Stimulated activated CD8-positive, alpha-beta memory T cell treated with anti-CD3 and anti-CD28 coated beads, Interleukin-4, amount 100 ng/mL, for 1 hour (primary cell): ENCODE results near the gene SUSD6.

Experiments
- DNase-seq, 2 donors: peaks; one replicate each; pipeline ENCODE4 v3.0.0-alpha.2; 2020; ENCODE audit warnings: low read depth in 2 of 2, low spot score in 1 of 2

Gene SUSD6

GRCh38 chr14:69611172-69612013, at the start of gene SUSD6:
Gene SUSD6 (plus strand): TSS chr14:69611596. CDS start chr14:69658593, 46,997 bp downstream.
- DNase-seq = peak; percentile 69 to 78

DNA sequence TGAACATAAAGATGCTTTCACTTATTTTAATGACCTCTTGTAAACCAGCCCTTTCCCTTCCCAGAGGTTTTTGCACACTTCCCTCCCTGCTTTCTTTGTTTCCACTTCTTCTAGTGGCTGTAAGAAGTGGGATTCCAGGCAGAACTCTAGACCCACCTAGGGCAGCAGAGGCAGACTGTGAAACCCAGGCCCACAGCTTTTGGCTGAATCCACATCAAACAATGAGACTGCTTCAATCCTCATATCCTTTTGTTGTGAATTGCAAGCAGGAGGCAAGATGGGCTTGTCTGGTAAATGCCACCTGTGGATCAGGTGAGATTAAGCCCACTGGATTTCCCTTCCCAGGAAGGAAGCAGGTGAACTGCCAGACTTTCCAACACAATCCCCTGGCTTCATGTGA, 49.5 kb upstream of the SUSD6 start:
- no peak for DNase-seq

- DNase-seq = no peak
These were observed 43.8 kb upstream of the SUSD6 start for GRCh38 chr14:69567563-69567962.

DNA sequence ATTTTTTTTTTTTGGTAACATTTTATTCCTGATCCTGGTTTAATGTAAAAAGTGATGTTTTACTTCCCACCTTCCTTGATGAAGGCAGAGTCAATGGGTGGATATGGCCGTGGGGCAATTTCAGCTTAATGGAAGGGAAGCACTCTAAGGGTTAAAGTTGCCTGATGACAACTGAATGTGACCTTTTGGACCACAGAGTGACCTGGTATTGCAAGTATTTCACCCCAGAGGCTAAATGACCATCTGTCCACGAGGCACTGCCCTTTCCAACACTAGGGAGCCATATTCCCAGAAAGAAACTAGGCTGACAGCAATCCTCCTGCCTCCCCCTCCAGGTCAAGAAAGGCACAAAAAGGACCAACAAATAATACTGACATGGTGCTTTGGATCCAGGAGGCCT, 41.5 kb upstream of the SUSD6 start:
- DNase-seq = no peak

DNA sequence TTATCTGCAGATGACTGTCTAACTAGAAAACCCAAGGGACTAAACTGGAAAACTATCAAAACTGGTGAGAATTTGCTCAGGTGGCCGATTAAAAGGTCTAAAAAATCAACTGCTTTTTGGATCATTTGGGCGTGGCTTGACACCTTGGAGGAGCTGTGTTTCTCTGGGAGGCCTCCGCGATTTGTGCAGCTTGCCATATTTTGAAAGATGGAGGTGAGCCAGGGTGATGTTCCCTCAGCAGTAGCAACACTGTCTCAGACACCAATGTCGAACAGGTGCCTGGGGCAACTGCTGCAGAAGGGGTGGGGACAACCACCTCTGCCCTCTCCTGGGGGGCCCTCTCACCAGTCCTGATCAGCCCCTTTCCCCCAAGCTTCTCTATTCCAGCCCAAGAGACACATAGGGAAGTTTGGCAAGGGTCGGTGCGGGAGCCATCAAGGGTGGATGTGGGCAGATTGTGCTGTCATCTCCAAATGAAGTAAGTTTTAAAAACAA, 40.5 kb upstream of the SUSD6 start:
- no peak for DNase-seq

GRCh38 chr14:69571449-69572029, 39.9 kb upstream of the SUSD6 start:
- no peak for DNase-seq

- DNase-seq = no peak
These were observed 39.2 kb upstream of the SUSD6 start for GRCh38 chr14:69572030-69572840.

DNA sequence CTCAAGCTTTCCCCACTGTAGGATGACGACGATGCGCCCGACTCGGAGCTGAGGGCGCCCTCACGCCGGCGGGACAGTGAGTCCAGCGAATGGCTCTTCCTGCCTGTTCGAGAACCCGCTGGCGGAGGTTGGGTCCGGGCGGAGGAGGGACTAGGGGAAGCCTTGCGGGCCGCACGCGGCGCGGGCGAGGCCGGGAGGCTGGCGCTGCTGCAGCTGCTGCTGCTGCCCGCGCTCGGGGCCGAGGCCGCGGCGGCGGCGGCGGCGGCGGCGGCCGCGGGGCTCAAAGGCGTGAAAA, 38.6 kb upstream of the SUSD6 start:
- no peak for DNase-seq

- no peak for DNase-seq
These were observed 38.1 kb upstream of the SUSD6 start for GRCh38 chr14:69573205-69573830.

DNA sequence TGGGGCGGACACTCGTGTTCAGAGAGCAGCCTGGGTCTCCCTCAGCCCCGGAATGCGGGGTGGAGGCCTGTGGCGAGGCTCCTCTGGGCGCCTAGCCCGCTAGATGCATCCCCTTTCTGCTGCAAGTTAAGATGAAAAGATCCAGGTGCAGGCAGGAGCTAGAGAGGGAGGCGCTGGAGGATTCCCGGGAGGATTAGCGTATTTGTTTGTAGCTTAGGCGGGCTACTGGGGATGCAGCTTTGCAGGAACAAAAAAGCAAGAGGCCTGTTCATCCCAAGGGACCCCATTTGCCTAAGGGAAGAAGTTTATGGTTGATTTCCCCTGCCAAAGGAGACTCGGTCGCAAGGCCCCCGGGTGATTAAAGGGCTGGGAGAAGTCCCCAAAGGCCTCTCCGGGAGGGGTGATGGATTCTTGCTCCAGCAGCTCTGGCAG, 37.5 kb upstream of the SUSD6 start:
- no peak for DNase-seq

GRCh38 chr14:69574263-69574953, 37.0 kb upstream of the SUSD6 start, which contains the start of gene CCDC177:
Gene CCDC177 (minus strand): TSS chr14:69574871. CDS start chr14:69573622, 1,249 bp downstream.
- DNase-seq = peak; percentile 44 to 48

- no peak for DNase-seq
These were observed 36.5 kb upstream of the SUSD6 start for GRCh38 chr14:69574954-69575295.

DNA sequence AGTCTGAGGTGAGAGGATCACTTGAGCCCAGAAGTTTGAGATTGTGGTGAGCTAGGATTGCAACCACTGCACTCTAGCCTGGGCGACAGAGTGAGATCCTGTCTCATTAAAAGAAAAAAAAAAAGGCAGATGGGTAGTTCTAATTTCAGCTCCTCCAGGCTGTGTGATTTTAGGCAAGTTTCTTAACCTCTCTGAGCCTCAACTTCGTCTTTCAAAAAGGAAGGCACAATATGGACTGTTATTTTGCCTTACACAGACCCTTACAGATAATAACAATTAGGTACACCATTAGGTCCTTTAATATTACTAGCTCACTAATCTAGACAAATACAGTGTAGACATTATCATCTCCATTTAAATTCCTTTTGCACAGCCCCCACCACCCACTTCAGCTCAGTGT, 31.9 kb upstream of the SUSD6 start:
- DNase-seq = no peak

GRCh38 chr14:69580009-69580577, 31.3 kb upstream of the SUSD6 start:
- DNase-seq = no peak

DNA sequence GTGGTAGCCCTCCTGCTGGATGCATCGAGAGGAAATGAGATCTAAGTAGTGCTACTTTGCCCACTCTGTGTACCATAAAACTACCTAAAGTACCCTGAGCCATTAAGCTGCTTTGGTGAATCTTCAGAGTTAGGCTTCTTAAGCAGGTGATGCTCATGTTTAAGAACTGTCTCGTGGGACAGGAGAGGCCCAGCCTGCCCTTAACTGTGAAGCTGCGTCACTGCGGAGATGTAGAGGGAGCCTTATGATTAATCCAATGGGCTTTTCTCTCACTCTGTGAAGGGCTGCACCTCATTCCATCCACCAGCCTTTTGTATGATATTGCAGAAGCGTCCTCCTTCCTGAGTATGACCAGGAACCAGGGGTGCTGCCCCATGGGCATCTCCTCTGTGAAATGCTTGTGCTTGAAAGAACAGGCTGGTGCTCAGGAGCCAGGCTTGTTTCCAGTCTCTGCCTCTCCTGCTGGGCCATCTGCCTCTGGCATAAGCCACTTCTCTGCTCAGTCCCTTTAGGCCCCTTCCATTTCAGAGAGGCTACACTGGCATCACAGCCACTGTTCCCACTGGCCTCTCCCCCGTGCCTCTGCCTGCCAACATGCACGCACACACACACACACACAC, 30.0 kb upstream of the SUSD6 start:
- DNase-seq = no peak

- no peak for DNase-seq
These were observed 29.2 kb upstream of the SUSD6 start for GRCh38 chr14:69582212-69582611.

DNA sequence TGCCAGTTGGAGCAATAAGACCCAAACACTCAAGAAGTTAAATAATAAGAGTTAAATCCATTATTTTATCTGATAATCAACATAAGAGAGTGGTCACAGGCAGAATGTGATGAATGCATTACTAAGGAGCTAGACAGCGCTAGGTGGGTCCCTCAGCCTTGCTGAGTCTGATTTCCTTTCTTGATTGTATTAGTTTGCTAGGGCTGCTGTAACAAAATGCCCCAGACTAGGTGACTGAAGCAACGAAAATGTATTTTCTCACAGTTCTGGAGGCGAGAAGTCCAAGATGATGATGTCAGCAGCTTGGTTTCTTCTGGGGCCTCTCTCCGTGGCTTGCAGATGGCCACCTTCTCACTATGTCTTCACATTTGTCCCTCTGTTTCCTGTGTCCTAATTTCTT, 28.6 kb upstream of the SUSD6 start:
- DNase-seq = no peak

DNA sequence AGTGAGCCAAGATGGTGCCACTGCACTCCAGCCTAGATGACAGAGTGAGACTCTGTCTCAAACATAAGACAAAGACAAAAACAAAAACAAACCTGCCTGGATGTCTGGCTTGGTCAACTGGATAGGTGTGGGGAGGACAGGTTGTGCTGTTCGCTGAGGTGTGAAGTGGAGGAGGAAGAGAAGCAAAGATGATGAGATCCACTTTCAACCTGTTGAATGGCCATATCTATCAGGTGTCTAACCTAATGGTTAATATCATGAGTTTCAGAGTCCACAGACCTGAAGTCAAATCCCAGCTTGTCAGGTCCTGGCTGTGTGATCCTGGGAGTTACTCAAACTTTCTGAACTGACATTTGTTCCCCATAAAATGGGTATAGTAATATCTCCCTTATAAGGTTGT, 27.0 kb upstream of the SUSD6 start:
- no peak for DNase-seq

DNA sequence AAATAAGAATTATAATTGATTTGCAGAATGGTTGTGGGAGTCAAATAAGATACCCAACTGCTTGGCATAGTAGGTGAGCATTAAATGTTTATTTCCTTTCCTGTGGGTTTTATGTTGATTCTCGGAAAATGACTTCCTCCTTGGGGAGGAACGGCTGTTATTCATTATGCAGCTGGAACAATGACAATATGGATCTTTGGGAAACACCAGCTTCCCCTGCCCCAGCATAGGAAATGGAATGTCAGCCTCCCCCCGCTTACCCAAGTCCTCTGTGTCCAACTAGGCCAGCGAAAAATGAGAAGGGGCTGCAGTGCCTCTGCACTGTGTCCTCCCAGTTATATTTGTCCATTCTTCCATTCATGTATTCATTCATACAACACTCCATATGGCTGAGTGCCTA, 25.0 kb upstream of the SUSD6 start:
- DNase-seq = no peak

DNA sequence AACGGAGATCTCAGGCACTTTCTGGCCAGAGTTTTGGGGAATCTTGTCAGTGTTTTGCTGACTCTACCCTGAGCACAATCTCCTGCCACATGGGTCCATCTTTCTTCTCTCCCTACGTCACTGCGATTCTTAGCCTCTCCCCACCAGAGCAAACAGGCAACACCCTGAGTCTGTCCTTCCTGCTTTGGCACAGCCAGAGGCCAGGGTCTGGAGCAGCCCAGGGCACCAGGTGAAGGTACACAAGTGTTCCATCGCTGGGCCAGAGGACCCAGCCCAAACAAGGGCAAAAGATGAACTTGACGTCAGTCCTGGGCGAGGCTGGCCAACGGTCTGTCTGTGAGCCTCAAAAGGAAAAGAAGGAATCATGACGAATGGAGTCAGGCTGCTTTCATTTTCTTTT, 24.0 kb upstream of the SUSD6 start:
- DNase-seq = no peak
